Measurements from ENCODE around the gene ICAM3. TPM values are rescaled to one million over a fixed set of nuclear protein-coding genes. Genes with fewer than 3 reads are reported as not detected.
"Not testable (repeated sequence)": the region's sequence is repeated elsewhere in the genome, so short reads cannot be mapped to it uniquely, and the experiment has no call there.

Gene ICAM3
- total and polyA plus RNA-seq, 5 donors from 2014 or later, result 218 to 288 (median 252) TPM

DNA sequence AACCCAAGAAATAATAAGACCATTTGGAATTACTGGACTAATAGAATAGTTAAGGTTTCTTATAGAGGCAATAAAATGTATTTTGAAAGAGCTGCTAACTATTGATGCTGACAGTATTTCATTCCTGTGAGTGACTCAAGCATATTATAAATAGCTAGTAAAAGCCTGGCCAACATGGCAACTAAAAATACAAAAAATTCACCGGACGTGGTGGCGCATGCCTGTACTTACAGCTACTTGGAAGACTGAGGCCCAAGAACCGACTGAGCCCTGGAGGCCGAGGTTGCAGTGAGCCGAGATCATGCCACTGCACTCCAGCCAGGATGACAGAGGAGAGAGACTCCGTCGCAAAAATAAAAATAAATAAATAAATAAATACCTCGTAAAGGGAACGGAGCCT, 5.4 kb upstream of the ICAM3 start:
- H3K36me3 Mint-ChIP-seq, result no peaks in the 10 kb centered on the region

DNA sequence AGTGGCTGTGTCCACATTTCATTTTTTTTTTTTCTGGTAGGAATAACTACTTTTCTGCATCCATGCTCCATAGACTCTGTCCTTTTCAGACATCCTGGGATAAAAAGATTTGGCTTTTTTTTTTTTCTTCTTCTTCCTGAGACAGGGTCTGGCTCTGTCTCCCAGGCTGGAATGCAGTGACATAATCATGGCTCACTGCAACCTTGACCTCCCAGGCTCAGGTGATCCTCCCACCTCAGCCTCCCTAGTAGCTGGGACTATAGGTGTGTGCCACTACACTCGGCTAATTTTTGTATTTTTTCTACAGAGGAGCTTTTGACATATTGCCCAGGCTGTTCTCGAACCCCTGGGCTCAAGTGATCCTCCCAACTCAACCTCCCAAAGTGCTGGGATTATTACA, 4.1 kb upstream of the ICAM3 start:
- peaks cover 18% of the 10 kb centered on the region for H3K4me1 ChIP-seq (ENCODE audit: control insufficient read depth, insufficient read depth, low read length, poor library complexity, severe bottlenecking)
- no peak overlapping the region for H3K27ac Mint-ChIP-seq
- no peaks in the 10 kb centered on the region for H3K36me3 Mint-ChIP-seq

More for the DNA sequence above, 5.4 kb upstream of the ICAM3 start:
- DNase-seq (no peak), ATAC-seq (ENCODE audit: low read depth in 2 of 2) (no peak)
- Mint-ChIP-seq H3K9me3 (no peaks in the 10 kb centered on the region), H3K4me3 (no peak overlapping the region), H3K4me1 (peaks cover 0 to 9% (median 4%) of the 10 kb centered on the region in 4 donors), H3K27ac (no peak overlapping the region), H3K27me3 (no peaks in the 10 kb centered on the region)
- no peaks in the 10 kb centered on the region for H3K36me3 ChIP-seq (ENCODE audit: control insufficient read depth, insufficient read depth, low read length)
- H3K9me3 ChIP-seq (ENCODE audit: control insufficient read depth in 2 of 2, low read length in 2 of 2), result no peaks in the 10 kb centered on the region
- no peak overlapping the region for H3K4me3 ChIP-seq (ENCODE audit: low read depth, low read length)
- H3K27ac ChIP-seq (ENCODE audit: insufficient read depth, low read length, poor library complexity, severe bottlenecking), result no peak overlapping the region
- H3K4me1 ChIP-seq (ENCODE audit: control insufficient read depth, insufficient read depth, low read length, poor library complexity, severe bottlenecking), result peaks cover 6% of the 10 kb centered on the region
- no peaks in the 10 kb centered on the region for H3K27me3 ChIP-seq (ENCODE audit: control insufficient read depth, insufficient read depth, low read length)

GRCh38 chr19:10339977-10340376, 553 bp upstream of the ICAM3 start:
- peak overlapping the region; percentile 98 for H3K4me3 ChIP-seq (ENCODE audit: low read depth, low read length)
- peaks cover 21% of the 10 kb centered on the region for H3K4me1 ChIP-seq (ENCODE audit: control insufficient read depth, insufficient read depth, low read length, poor library complexity, severe bottlenecking)
- no peaks in the 10 kb centered on the region for H3K9me3 Mint-ChIP-seq
- H3K27me3 ChIP-seq (ENCODE audit: control insufficient read depth, insufficient read depth, low read length), result no peaks in the 10 kb centered on the region
- H3K27ac Mint-ChIP-seq, result peak overlapping the region; percentile 97 to 98 (median 98)
- peak overlapping the region; percentile 97 to 98 (median 98) for H3K4me3 Mint-ChIP-seq
- H3K4me1 Mint-ChIP-seq, result peaks cover 0 to 44% (median 24%) of the 10 kb centered on the region in 4 donors
- no peaks in the 10 kb centered on the region for H3K36me3 Mint-ChIP-seq
- peak overlapping the region; percentile 76 for H3K27ac ChIP-seq (ENCODE audit: insufficient read depth, low read length, poor library complexity, severe bottlenecking)
- ATAC-seq (ENCODE audit: low read depth in 2 of 2) (no peak), DNase-seq (no peak)
- H3K36me3 ChIP-seq (ENCODE audit: control insufficient read depth, insufficient read depth, low read length), result peaks cover 13% of the 10 kb centered on the region
- H3K27me3 Mint-ChIP-seq, result no peaks in the 10 kb centered on the region
- H3K9me3 ChIP-seq (ENCODE audit: control insufficient read depth in 2 of 2, low read length in 2 of 2), result no peaks in the 10 kb centered on the region

More for the DNA sequence above, 4.1 kb upstream of the ICAM3 start:
- Mint-ChIP-seq H3K9me3 (no peaks in the 10 kb centered on the region), H3K4me1 (peaks cover 0 to 22% (median 14%) of the 10 kb centered on the region in 4 donors), H3K4me3 (peak overlapping the region in 1 of 4 donors; percentile 64), H3K27me3 (no peaks in the 10 kb centered on the region)
- H3K36me3 ChIP-seq (ENCODE audit: control insufficient read depth, insufficient read depth, low read length), result no peaks in the 10 kb centered on the region
- no peaks in the 10 kb centered on the region for H3K9me3 ChIP-seq (ENCODE audit: control insufficient read depth in 2 of 2, low read length in 2 of 2)
- no peak overlapping the region for H3K4me3 ChIP-seq (ENCODE audit: low read depth, low read length)
- ATAC-seq (ENCODE audit: low read depth in 2 of 2), result no peak
- no peaks in the 10 kb centered on the region for H3K27me3 ChIP-seq (ENCODE audit: control insufficient read depth, insufficient read depth, low read length)
- no peak for DNase-seq
- no peak overlapping the region for H3K27ac ChIP-seq (ENCODE audit: insufficient read depth, low read length, poor library complexity, severe bottlenecking)

DNA sequence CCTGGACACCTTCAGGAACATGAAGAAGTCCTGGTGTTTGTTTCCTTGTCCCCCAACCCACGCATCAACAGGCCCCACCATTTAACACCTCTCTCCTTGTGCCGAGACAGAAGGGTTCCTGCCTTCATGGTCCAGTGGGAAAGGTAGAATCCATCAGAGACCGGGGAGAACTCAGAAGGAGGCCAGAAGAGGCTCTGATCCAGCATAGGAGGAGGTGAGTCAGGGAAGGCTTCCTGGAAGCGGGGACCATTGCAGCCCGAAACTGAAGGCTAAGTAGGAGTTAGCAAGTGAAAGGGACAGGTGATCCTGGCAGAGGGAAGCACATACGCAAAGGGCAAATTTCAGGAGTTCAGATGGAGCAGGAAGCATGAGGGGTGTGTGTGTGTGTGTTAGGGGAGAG, 484 bp downstream of the ICAM3 start:
- peak overlapping the region; percentile 98 for H3K4me3 ChIP-seq (ENCODE audit: low read depth, low read length)
- peak overlapping the region; percentile 76 for H3K27ac ChIP-seq (ENCODE audit: insufficient read depth, low read length, poor library complexity, severe bottlenecking)
- Mint-ChIP-seq H3K36me3 (no peaks in the 10 kb centered on the region), H3K27me3 (no peaks in the 10 kb centered on the region), H3K4me1 (peaks cover 0 to 51% (median 24%) of the 10 kb centered on the region in 4 donors), H3K27ac (peak overlapping the region; percentile 97 to 98 (median 98)), H3K4me3 (peak overlapping the region; percentile 97 to 98 (median 98)), H3K9me3 (no peaks in the 10 kb centered on the region)
- peaks cover 27% of the 10 kb centered on the region for H3K4me1 ChIP-seq (ENCODE audit: control insufficient read depth, insufficient read depth, low read length, poor library complexity, severe bottlenecking)
- peaks cover 13% of the 10 kb centered on the region for H3K36me3 ChIP-seq (ENCODE audit: control insufficient read depth, insufficient read depth, low read length)
- no peak for DNase-seq
- no peak for ATAC-seq (ENCODE audit: low read depth in 2 of 2)
- no peaks in the 10 kb centered on the region for H3K9me3 ChIP-seq (ENCODE audit: control insufficient read depth in 2 of 2, low read length in 2 of 2)
- H3K27me3 ChIP-seq (ENCODE audit: control insufficient read depth, insufficient read depth, low read length), result no peaks in the 10 kb centered on the region

DNA sequence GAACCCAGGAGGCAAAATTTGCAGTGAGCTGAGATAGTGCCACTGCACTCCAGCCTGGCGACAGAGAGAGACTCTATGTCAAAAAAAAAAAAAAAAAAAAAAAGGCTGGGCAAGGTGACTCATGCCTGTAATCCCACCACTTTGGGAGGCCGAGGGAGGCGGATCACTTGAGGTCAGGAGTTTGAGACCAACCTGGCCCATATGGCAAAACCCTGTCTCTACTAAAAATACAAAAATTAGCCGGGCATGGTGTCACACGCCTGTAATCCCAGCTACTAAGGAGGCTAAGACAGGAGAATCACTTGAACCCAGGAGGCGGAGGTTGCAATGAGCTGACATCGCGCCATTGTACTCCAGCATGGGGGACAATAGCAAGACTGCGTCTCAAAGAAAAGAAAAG, 2.7 kb downstream of the ICAM3 start:
- not testable (repeated sequence) for DNase-seq; H3K4me3 ChIP-seq (ENCODE audit: low read depth, low read length); H3K27ac ChIP-seq (ENCODE audit: insufficient read depth, low read length, poor library complexity, severe bottlenecking); H3K36me3 Mint-ChIP-seq; H3K9me3 Mint-ChIP-seq; H3K27me3 Mint-ChIP-seq; H3K27me3 ChIP-seq (ENCODE audit: control insufficient read depth, insufficient read depth, low read length); H3K9me3 ChIP-seq (ENCODE audit: control insufficient read depth in 2 of 2, low read length in 2 of 2); ATAC-seq (ENCODE audit: low read depth in 2 of 2)
- Histone ChIP-seq H3K36me3 (ENCODE audit: control insufficient read depth, insufficient read depth, low read length) (peaks cover 13% of the 10 kb centered on the region), H3K4me1 (ENCODE audit: control insufficient read depth, insufficient read depth, low read length, poor library complexity, severe bottlenecking) (peaks cover 44% of the 10 kb centered on the region)
- Mint-ChIP-seq H3K4me3 (peak overlapping the region in 3 of 4 donors; percentile 21 to 61 (median 55)), H3K4me1 (peaks cover 0 to 71% (median 39%) of the 10 kb centered on the region in 4 donors), H3K27ac (peak overlapping the region in 2 of 3 donors; percentile 55 to 79)

- Histone ChIP-seq H3K4me1 (ENCODE audit: control insufficient read depth, insufficient read depth, low read length, poor library complexity, severe bottlenecking) (peaks cover 46% of the 10 kb centered on the region), H3K27ac (ENCODE audit: insufficient read depth, low read length, poor library complexity, severe bottlenecking) (no peak overlapping the region), H3K4me3 (ENCODE audit: low read depth, low read length) (no peak overlapping the region), H3K27me3 (ENCODE audit: control insufficient read depth, insufficient read depth, low read length) (no peaks in the 10 kb centered on the region), H3K9me3 (ENCODE audit: control insufficient read depth in 2 of 2, low read length in 2 of 2) (no peaks in the 10 kb centered on the region), H3K36me3 (ENCODE audit: control insufficient read depth, insufficient read depth, low read length) (peaks cover 15% of the 10 kb centered on the region)
- no peaks in the 10 kb centered on the region for H3K27me3 Mint-ChIP-seq
- H3K9me3 Mint-ChIP-seq, result no peaks in the 10 kb centered on the region
- DNase-seq (no peak), ATAC-seq (ENCODE audit: low read depth in 2 of 2) (no peak)
- peak overlapping the region in 2 of 4 donors; percentile 61 to 64 for H3K4me3 Mint-ChIP-seq
- H3K27ac Mint-ChIP-seq, result no peak overlapping the region
- peaks cover 0 to 70% (median 40%) of the 10 kb centered on the region in 4 donors for H3K4me1 Mint-ChIP-seq
- peaks cover 4% of the 10 kb centered on the region for H3K36me3 Mint-ChIP-seq
These were observed 4.0 kb downstream of the ICAM3 start for GRCh38 chr19:10335352-10335985.

DNA sequence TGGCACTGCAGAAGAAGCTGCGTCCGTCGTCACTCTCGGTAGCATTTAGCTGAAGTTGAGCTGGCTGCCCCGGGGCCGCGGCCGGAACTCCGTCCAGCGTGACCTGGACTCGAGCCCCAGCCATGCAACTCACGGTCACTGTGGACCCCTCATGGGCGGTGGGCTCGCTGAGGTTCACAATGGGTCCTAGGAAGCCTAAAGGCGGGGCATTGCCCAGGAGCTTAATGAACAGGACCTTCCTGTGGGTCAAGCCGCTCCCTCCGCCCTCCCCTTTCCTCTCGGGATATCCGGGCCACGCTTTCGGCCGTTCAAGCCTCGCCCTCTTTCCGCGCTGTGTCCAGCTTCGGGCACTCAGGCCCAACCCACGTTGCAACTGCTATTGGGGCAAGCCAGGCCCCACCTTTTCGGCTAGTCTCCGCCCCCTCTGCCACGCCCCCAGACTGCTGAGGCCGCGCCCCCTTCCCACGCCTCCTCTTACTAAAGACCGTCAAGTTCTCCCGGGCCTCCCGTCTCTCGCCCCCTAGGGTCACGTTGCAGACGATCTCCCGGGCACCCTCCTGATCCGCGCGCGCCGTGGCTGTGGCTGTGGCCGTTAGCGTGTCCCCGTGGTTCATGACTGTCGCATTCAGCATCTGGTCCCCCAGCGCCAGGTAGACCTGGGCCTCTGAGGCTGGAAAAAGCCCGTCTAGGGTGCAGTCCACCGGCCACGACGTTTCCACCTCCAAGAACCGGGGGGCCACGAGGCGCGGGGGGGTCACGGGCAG, 4.7 kb downstream of the ICAM3 start:
- no peaks in the 10 kb centered on the region for H3K27me3 ChIP-seq (ENCODE audit: control insufficient read depth, insufficient read depth, low read length)
- peaks cover 0 to 67% (median 36%) of the 10 kb centered on the region in 4 donors for H3K4me1 Mint-ChIP-seq
- no peaks in the 10 kb centered on the region for H3K9me3 Mint-ChIP-seq
- H3K4me1 ChIP-seq (ENCODE audit: control insufficient read depth, insufficient read depth, low read length, poor library complexity, severe bottlenecking), result peaks cover 39% of the 10 kb centered on the region
- no peak overlapping the region for H3K27ac ChIP-seq (ENCODE audit: insufficient read depth, low read length, poor library complexity, severe bottlenecking)
- no peaks in the 10 kb centered on the region for H3K9me3 ChIP-seq (ENCODE audit: control insufficient read depth in 2 of 2, low read length in 2 of 2)
- H3K27me3 Mint-ChIP-seq, result no peaks in the 10 kb centered on the region
- H3K36me3 ChIP-seq (ENCODE audit: control insufficient read depth, insufficient read depth, low read length), result peaks cover 22% of the 10 kb centered on the region
- H3K36me3 Mint-ChIP-seq, result peaks cover 8% of the 10 kb centered on the region
- peak overlapping the region in 2 of 3 donors; percentile 36 to 83 for H3K27ac Mint-ChIP-seq
- no peak overlapping the region for H3K4me3 ChIP-seq (ENCODE audit: low read depth, low read length)
- H3K4me3 Mint-ChIP-seq, result peak overlapping the region; percentile 15 to 95 (median 50)
- ATAC-seq (ENCODE audit: low read depth in 2 of 2) (no peak), DNase-seq (peak in 1 of 3 donors; percentile 38)

All from CD4-positive, CD25-positive, alpha-beta regulatory T cell (primary cell).